ENCODE measurements around the gene TSPAN3. TPM values are rescaled to one million over a fixed set of nuclear protein-coding genes. Genes with fewer than 3 reads are reported as not detected.

TSPAN3 gene
- total RNA-seq, 6 experiments from 2014 or later, result 35.6 to 103 (median 63.2) TPM

DNA sequence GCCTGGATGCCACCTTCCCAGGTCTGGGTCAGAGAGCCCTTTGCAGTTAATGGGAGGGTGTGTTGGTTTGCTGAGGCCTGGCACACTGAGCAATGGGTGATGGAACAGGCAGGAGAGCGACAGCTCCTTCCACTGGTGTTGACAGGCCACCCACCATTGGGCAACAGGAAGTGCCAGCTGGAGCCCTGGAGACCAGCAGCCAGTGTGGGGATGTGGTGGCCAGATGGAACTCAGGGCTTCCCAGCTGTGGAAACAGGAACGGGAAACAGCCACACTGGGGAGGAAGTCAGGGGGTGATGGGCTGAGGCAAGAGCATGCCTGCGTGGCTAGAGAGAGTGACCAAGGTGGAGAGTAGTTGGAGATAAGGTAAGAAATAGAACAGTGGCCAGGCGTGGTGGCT, 66.7 kb downstream of the TSPAN3 start:
- no peaks in the 10 kb centered on the region for H3K36me3 ChIP-seq
- DNase-seq, result peak in 1 of 3 donors; percentile 73
- no peak overlapping the region for H3K27ac ChIP-seq
- peak; percentile 45 to 64 (median 49) for ATAC-seq
- 28% methylated on average over 3 of the region's 4 CpGs for WGBS (ENCODE audit: insufficient coverage, low coverage, low lambda C conversion rate, missing lambda C conversion rate)
- no peaks in the 10 kb centered on the region for H3K27me3 ChIP-seq
- TF ChIP-seq, protein P1, sequence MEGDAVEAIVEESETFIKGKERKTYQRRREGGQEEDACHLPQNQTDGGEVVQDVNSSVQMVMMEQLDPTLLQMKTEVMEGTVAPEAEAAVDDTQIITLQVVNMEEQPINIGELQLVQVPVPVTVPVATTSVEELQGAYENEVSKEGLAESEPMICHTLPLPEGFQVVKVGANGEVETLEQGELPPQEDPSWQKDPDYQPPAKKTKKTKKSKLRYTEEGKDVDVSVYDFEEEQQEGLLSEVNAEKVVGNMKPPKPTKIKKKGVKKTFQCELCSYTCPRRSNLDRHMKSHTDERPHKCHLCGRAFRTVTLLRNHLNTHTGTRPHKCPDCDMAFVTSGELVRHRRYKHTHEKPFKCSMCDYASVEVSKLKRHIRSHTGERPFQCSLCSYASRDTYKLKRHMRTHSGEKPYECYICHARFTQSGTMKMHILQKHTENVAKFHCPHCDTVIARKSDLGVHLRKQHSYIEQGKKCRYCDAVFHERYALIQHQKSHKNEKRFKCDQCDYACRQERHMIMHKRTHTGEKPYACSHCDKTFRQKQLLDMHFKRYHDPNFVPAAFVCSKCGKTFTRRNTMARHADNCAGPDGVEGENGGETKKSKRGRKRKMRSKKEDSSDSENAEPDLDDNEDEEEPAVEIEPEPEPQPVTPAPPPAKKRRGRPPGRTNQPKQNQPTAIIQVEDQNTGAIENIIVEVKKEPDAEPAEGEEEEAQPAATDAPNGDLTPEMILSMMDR (IDR thresholded peaks at IDR 0.05), result no peak
- TF ChIP-seq POLR2A (IDR thresholded peaks at IDR 0.05), result no peak
- no peaks in the 10 kb centered on the region for H3K4me1 ChIP-seq
- no peaks in the 10 kb centered on the region for H3K9me3 ChIP-seq
- H3K4me3 ChIP-seq, result no peak overlapping the region
- intact Hi-C loops (cut with DNase I), result no loop called here

DNA sequence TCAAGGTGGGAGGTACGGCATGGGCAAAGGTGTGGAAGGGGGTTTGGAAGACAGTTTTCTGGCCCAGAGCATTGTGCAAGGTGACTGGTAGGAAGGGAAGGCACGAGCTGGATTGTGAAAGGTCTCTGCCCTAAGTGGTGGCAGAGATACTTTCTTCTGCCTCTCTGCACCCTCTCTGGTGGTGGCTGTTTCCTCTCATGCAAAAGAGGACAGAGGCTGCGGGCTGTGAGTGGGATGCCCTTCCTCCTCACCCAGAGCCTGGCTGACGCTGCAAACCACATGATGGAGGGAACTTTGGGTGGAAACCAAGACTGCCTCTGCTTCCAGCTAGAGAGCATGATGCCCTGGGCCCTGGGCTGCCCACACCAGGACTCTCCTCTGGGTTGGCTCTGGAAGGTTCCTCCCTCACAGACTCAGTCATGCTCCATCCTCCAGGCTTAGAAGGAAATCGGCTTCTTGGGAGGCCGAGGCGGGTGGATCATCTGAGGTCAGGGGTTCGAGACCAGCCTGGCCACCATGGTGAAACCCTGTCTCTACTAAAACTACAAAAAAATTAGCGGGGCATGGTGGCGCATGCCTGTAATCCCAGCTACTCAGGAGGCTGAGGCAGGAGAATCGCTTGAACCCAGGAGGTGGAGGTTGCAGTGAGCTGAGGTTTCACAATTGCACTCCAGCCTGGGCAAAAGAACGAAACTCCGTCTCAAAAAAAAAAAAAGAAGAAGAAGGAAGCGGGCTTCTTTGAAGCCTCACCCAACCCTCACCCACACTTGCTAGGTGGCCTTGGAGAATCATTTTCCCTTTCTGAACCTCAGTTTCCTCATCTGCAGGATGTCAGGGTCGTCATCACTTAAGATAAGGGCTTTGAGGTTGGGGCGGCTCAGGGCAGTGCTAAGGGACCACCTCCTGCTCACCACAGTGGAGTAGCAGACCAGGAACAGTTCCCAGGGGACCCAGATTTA, 67.7 kb downstream of the TSPAN3 start:
- ATAC-seq, result peak; percentile 65 to 77 (median 70)
- intact Hi-C loops (cut with DNase I), result no loop called here
- Histone ChIP-seq H3K36me3 (no peaks in the 10 kb centered on the region), H3K4me1 (no peaks in the 10 kb centered on the region), H3K4me3 (no peak overlapping the region), H3K9me3 (no peaks in the 10 kb centered on the region), H3K27me3 (no peaks in the 10 kb centered on the region), H3K27ac (no peak overlapping the region)
- TF ChIP-seq, protein P1 (IDR thresholded peaks at IDR 0.05), result no peak
- DNase-seq, result peak in 2 of 3 donors; percentile 61 to 67
- WGBS (ENCODE audit: insufficient coverage, low coverage, low lambda C conversion rate, missing lambda C conversion rate), result 54% methylated on average over 11 of the region's 16 CpGs

DNA sequence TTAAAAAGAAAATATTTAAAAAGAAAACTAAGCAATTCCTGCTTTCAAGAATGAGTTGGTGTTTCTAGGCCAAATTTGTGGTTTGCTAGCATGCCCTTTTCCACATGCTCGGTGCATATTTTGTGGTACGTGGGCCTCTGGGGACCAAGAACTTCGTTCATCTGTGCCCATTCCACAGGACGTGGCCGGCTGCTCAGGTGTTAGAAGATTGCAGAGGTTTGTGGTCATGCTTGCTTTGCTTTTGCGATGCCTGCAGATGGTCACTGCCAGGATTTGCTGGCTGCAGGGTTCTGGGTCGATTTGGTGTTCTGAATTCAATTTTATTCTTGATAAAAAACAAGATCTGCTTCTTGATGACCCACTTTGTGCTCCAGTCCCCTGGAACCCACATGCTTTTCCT, 68.5 kb downstream of the TSPAN3 start:
- Histone ChIP-seq H3K4me1 (no peaks in the 10 kb centered on the region), H3K9me3 (no peaks in the 10 kb centered on the region), H3K36me3 (no peaks in the 10 kb centered on the region), H3K27ac (no peak overlapping the region), H3K27me3 (no peaks in the 10 kb centered on the region), H3K4me3 (no peak overlapping the region)
- TF ChIP-seq POLR2A (IDR thresholded peaks at IDR 0.05), result no peak
- TF ChIP-seq, protein P1 (IDR thresholded peaks at IDR 0.05), result no peak
- 42% methylated on average over 7 of the region's 7 CpGs for WGBS (ENCODE audit: insufficient coverage, low coverage, low lambda C conversion rate, missing lambda C conversion rate)
- DNase-seq, result peak in 1 of 3 donors; percentile 36
- no peak for ATAC-seq
- intact Hi-C loops (cut with DNase I), result no loop called here

DNA sequence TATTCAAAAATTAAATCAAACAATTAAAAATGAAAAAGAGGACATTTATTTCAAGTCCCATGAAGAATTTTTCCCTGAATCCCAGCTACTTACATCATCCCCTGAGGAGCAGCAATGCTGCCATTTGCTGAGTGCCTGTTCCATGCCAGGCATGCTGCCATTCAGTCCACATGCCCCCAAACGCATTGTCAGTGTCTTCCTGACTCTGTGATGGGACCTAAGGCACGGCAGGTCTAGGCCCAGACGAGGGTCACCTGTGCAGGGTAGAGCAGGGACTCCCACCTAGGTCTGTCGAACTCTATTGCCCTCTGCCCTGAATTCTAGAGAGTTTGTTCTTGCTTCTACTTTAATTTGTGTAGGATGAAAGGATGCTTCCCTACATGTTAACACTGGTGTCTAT, 68.9 kb downstream of the TSPAN3 start:
- intact Hi-C loops (cut with DNase I), result no loop called here
- Histone ChIP-seq H3K27ac (no peak overlapping the region), H3K4me3 (no peak overlapping the region), H3K36me3 (no peaks in the 10 kb centered on the region), H3K4me1 (no peaks in the 10 kb centered on the region), H3K27me3 (no peaks in the 10 kb centered on the region), H3K9me3 (no peaks in the 10 kb centered on the region)
- ATAC-seq (no peak), DNase-seq (no peak)
- 54% methylated on average over 4 of the region's 4 CpGs for WGBS (ENCODE audit: insufficient coverage, low coverage, low lambda C conversion rate, missing lambda C conversion rate)
- no peak for TF ChIP-seq POLR2A (IDR thresholded peaks at IDR 0.05)

DNA sequence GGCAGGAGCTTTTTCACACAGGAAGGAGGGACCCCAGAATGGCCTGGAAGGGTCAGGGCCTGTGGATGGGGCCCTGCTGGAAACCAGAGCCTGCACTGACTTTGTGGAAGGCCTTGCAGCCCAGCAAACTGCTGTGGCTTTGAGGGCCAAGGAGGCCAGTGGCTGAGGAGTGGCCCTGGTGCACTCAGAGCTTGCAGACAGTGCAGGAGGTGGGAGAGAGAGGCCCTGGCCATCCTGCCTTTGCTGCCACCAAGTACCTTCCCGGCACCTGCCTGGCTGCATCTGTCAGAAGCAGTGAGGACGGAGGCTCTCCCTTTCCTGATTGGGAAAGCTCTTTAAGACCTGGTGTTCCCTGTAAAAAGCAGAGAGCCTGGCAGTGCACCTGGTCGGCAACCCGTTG, 69.6 kb downstream of the TSPAN3 start:
- DNase-seq, result peak in 2 of 3 donors; percentile 14 to 29
- Histone ChIP-seq H3K9me3 (no peaks in the 10 kb centered on the region), H3K27ac (no peak overlapping the region), H3K27me3 (no peaks in the 10 kb centered on the region), H3K4me1 (no peaks in the 10 kb centered on the region), H3K36me3 (no peaks in the 10 kb centered on the region), H3K4me3 (no peak overlapping the region)
- intact Hi-C loops (cut with DNase I), result no loop called here
- ATAC-seq, result no peak
- WGBS (ENCODE audit: insufficient coverage, low coverage, low lambda C conversion rate, missing lambda C conversion rate), result 79% methylated on average over 2 of the region's 4 CpGs
- TF ChIP-seq, protein P1 (IDR thresholded peaks at IDR 0.05), result no peak
